GM23248 (cell line): ENCODE results near the gene IER3IP1.

ENCODE experiments used
- EZH2 ChIP-seq: fragments of 200-600 bp; sonication (generic); IDR thresholded peaks from 2 replicates; pipeline ENCODE4 v1.6.1; 2018; ENCODE audit warnings: antibody characterized with exemption, mild to moderate bottlenecking; ENCODE audit not compliant: insufficient read depth, poor library complexity, severe bottlenecking
- EZH2phosphoT487 ChIP-seq: fragments of 200-600 bp; sonication (generic); IDR thresholded peaks from 2 replicates; pipeline ENCODE4 v1.6.1; 2018; ENCODE audit warnings: antibody characterized with exemption, moderate library complexity, mild to moderate bottlenecking, low read depth; ENCODE audit not compliant: insufficient read depth

- TF ChIP-seq EZH2 (no peak), EZH2phosphoT487 (no peak)
These were observed 34.9 kb downstream of the IER3IP1 start for GRCh38 chr18:47141289-47141688.
